Parathyroid adenoma (tissue), 2 donors: Measurements from ENCODE around the gene ZNF398.
A peak's percentile ranks its signal among the peaks of the same experiment; 100 is the strongest.

ENCODE experiments used
- H2AFZ ChIP-seq: fragments of 300-600 bp; sonication (generic); one replicate; pipeline ENCODE4 v1.7.0; 2017; ENCODE audit warnings: antibody characterized with exemption, mild to moderate bottlenecking
- H3K27ac ChIP-seq: fragments of 300-600 bp; sonication (generic); one replicate; pipeline ENCODE4 v1.7.0; 2017
- H3K27me3 ChIP-seq: fragments of 300-600 bp; sonication (generic); one replicate; pipeline ENCODE4 v1.7.0; 2017; ENCODE audit warnings: low read length; ENCODE audit not compliant: control insufficient read depth, insufficient read depth
- H3K36me3 ChIP-seq: fragments of 300-600 bp; sonication (generic); one replicate; pipeline ENCODE4 v1.7.0; 2017; ENCODE audit warnings: low read length; ENCODE audit not compliant: control insufficient read depth, insufficient read depth
- H3K4me1 ChIP-seq: fragments of 300-600 bp; sonication (generic); one replicate; pipeline ENCODE4 v1.7.0; 2017; ENCODE audit warnings: control low read depth
- H3K4me2 ChIP-seq: fragments of 300-600 bp; sonication (generic); one replicate; pipeline ENCODE4 v1.7.0; 2017; ENCODE audit warnings: low read length
- H3K4me3 ChIP-seq: fragments of 300-600 bp; sonication (generic); one replicate; pipeline ENCODE4 v1.7.0; 2017; ENCODE audit warnings: low read depth, low read length
- H3K79me2 ChIP-seq: fragments of 300-600 bp; sonication (generic); one replicate; pipeline ENCODE4 v1.7.0; 2017; ENCODE audit warnings: control low read depth
- H3K9ac ChIP-seq: fragments of 300-600 bp; sonication (generic); one replicate; pipeline ENCODE4 v1.7.0; 2017; ENCODE audit warnings: mild to moderate bottlenecking
- H3K9me3 ChIP-seq: fragments of 300-600 bp; sonication (generic); one replicate; pipeline ENCODE4 v1.7.0; 2017; ENCODE audit warnings: low read length; ENCODE audit not compliant: control insufficient read depth
- CTCF ChIP-seq: fragments of 300-600 bp; sonication (generic); IDR thresholded peaks from one replicate; pipeline ENCODE4 v1.7.0; 2017; ENCODE audit warnings: antibody characterized with exemption, mild to moderate bottlenecking
- donor health status: primary hyperparathyroidism.

ZNF398 gene

DNA sequence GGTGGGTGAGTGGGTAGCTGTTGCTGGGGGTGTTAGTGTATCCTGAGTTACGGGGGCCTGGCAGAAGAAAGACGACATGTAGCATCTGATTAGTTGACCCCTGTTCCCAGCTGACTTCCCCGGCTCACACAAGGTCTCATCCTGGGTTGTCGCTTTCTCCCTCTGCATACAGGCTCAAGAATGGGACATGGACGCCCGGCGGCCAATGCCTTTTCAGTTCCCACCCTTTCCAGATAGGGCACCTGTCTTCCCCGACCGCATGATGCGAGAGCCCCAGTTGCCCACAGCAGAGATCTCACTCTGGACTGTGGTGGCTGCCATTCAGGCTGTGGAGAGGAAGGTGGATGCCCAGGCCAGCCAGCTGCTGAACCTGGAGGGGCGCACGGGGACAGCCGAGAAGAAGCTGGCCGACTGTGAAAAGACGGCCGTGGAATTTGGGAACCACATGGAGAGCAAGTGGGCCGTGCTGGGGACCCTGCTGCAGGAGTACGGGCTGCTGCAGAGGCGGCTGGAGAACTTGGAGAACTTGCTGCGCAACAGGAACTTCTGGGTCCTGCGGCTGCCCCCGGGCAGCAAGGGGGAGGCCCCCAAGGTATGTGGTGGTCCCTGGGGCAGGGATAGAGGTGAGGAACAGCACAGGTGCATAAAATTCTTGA, 51.0 kb downstream of the ZNF398 start:
- Histone ChIP-seq H3K36me3 (no peaks in the 10 kb centered on the region), H3K27me3 (no peaks in the 10 kb centered on the region), H3K9me3 (no peaks in the 10 kb centered on the region), H3K4me3 (no peak overlapping the region), H3K27ac (no peak overlapping the region), H3K4me1 (no peaks in the 10 kb centered on the region), H3K79me2 (peaks cover 49% of the 10 kb centered on the region), H2AFZ (no peak overlapping the region), H3K4me2 (no peak overlapping the region), H3K9ac (no peak overlapping the region)
- TF ChIP-seq CTCF = no peak

GRCh38 chr7:149199234-149199995, 52.2 kb downstream of the ZNF398 start:
- Histone ChIP-seq H3K4me3 (no peak overlapping the region), H3K4me1 (no peaks in the 10 kb centered on the region), H3K36me3 (no peaks in the 10 kb centered on the region), H3K27me3 (no peaks in the 10 kb centered on the region), H3K9ac (no peak overlapping the region), H3K4me2 (no peak overlapping the region), H2AFZ (no peak overlapping the region), H3K9me3 (no peaks in the 10 kb centered on the region), H3K79me2 (peaks cover 49% of the 10 kb centered on the region), H3K27ac (no peak overlapping the region)
- no peak for TF ChIP-seq CTCF

GRCh38 chr7:149202831-149203231, 55.6 kb downstream of the ZNF398 start:
- H3K4me1 ChIP-seq = no peaks in the 10 kb centered on the region
- H3K79me2 ChIP-seq = peaks cover 37% of the 10 kb centered on the region
- no peak for TF ChIP-seq CTCF
- H3K4me3 ChIP-seq = no peak overlapping the region
- H3K4me2 ChIP-seq = no peak overlapping the region
- H3K9ac ChIP-seq = no peak overlapping the region
- H3K36me3 ChIP-seq = no peaks in the 10 kb centered on the region
- no peaks in the 10 kb centered on the region for H3K9me3 ChIP-seq
- no peak overlapping the region for H3K27ac ChIP-seq
- H2AFZ ChIP-seq = no peak overlapping the region
- H3K27me3 ChIP-seq = no peaks in the 10 kb centered on the region

DNA sequence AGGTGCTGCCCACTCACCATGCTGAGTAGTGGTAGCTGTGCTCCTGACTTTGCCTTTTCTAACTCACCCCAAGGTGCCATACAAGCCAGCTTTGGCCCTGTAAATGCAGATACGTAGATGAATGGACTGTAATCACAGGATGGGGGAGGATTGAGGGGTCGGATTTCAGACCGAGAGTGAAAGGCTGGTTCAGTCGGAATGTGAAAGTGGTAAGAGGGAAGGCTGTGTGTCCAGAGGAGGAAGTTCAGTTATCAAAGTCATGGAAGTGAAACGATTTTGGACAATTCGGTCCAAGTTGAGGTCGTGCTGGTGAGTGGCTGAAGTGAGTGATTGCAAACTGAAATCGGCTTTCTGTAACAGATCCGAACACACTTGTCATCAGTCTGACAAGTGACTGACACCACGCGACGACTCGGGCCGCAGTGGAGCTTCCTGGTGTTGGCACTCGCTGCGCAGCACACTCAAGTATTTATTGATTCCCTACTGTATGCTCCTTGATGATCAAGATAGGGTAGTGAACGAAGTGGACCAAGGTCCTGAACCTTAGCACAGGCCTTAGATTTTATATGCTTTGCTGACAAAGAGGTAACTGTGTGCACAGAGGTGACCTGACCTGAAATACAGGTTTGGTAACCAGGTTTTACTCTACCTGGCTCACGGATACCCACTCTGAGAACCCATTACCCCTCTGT, 58.6 kb downstream of the ZNF398 start:
- TF ChIP-seq CTCF = no peak
- H2AFZ ChIP-seq = no peak overlapping the region
- peaks cover 24% of the 10 kb centered on the region for H3K79me2 ChIP-seq
- no peaks in the 10 kb centered on the region for H3K9me3 ChIP-seq
- H3K9ac ChIP-seq = no peak overlapping the region
- H3K27me3 ChIP-seq = no peaks in the 10 kb centered on the region
- peak overlapping the region; percentile 21 for H3K4me2 ChIP-seq
- no peaks in the 10 kb centered on the region for H3K4me1 ChIP-seq
- H3K36me3 ChIP-seq = no peaks in the 10 kb centered on the region
- no peak overlapping the region for H3K4me3 ChIP-seq
- no peak overlapping the region for H3K27ac ChIP-seq
